COLO668 (cell line): ENCODE measurements around the gene CACNA1C.

Source experiments
- DNase-seq: peaks from one replicate; lab custom pipeline; 2025; ENCODE audit not compliant: unreplicated experiment; lab: John Stamatoyannopoulos, UW

The CACNA1C gene

DNA sequence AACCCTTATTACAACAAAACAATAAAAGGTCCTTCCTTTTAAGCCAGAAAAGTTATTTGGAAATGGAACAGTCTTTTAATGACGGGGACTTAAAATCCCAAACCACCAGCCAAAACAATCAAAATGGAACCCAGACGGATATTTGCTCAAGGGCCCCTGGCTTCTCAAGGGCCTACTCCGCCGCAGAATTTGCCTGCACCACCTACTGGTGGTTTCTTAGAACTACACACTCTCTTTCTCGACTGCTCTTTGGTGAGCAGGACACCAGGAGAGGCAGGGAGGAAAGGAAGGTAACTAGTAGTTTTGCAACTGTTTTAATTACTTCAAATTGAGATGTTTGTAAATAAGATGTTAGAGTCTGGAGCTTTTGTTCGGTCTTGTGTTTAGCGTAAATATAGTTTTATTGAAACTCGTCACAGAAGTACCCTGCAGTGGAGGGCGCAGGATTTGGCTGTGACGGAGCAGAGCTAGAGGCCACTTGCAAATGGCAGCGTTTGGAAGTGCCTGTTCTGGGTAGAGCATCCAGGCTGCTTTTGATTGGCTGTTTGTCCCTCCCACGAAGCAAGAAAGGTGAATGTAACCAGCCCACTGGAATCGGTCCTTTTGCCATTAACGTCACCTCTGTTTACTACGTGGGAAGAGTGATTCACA lies 238.5 kb downstream of the CACNA1C start:
- DNase-seq, result peak; percentile 22

GRCh38 chr12:2291947-2292346 lies 239.2 kb downstream of the CACNA1C start:
- DNase-seq, result no peak

GRCh38 chr12:2292560-2292959 lies 239.8 kb downstream of the CACNA1C start:
- no peak for DNase-seq

DNA sequence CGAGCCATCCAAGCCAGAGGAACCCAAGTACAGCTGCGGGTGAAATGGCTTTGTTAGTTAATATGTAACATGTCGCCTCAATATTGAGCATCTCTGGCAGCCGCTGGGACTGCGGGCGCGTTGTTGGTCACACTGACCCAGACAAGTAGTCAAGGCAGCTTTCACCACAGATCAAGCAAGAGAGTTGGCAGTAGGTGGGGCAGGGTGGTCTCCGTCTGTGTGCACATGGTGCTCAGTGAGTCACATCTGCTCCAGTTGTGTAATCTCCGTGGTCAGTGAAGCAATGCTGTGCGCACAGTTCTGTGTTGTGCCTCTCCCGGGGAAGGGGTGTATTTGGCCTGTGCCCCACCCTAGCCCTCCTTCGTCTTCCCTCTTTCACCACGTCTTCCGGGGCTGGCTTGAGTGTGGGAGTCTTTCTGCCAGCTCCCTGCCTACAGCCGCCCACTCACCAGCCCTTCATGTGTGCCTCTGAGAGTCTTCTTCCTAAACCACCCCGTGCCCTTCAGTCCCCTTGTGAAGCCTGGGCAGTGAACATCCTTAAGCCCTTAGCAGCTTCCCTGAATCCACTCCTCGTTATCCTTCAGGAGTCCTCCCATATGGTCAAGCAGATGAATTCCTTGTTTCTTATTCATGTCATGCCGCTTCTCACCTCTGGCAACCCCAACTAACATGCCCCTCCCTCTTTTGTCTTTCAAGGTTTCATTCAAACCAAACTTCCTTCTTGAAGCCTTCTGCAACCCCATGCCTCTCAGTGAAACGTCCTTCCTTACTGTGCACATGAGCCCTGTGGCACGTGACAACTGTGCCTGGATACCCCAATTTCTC lies 242.1 kb downstream of the CACNA1C start:
- no peak for DNase-seq

DNA sequence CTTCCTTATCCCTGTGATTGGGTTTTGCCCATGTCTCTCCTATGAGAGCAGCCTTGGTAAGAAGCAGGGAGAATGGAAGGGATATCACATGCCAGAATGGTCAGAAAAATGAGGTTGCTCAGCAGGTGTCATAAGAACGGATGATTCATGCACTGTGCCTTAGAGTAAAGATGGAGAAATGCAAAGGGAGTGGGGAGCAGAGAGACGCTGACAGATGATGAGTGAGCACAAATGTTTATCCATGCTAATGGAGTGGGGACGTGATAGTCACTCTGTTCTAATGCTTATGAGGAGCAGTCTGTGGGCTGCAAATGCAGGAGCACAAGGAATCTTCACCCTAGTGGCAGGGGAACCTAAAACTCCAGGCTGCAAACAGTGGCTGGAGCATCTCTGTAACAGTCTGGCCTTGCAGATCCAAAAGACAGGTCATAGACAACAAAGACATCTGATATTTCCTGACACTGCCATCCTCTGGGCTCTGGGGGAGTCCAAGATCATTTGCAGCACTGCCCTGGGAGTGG lies 243.2 kb downstream of the CACNA1C start:
- DNase-seq, result no peak

GRCh38 chr12:2297004-2297403 lies 244.2 kb downstream of the CACNA1C start:
- DNase-seq, result no peak

GRCh38 chr12:2297658-2298057 lies 244.9 kb downstream of the CACNA1C start:
- DNase-seq, result no peak

DNA sequence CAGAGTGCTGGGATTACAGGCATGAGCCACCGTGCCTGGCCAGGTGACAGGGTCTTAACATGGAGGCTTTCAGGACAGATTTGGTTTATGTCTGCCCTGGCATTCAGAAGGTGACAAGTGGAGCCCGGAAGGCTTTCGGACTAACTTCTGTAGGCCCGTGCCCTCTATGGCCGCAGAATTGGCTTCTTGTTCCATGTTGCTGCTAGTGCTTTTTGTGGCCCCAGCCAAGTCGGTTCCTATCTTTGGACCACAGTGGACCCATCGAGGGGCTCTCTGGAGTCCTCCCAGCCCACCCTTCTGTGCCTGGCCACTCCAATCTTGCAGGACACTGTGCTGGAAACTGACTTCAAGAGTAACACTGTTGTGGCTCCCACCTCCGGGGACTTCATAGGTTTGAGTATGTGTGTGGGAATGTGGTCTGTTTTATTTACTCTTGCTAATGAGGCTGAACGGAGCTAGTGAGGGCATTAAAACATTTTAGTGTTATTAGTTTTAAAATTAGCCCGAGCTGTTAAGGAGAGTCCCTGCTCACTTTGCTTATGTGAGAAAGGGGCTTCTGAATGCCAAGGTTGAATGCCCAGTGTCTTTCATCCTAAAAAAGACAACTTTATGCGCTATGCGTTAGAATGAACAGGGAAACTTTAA lies 245.9 kb downstream of the CACNA1C start:
- DNase-seq, result no peak

GRCh38 chr12:2299206-2299605 lies 246.4 kb downstream of the CACNA1C start:
- DNase-seq, result peak; percentile 42

- no peak for DNase-seq
Observed at GRCh38 chr12:2300168-2300567, 247.4 kb downstream of the CACNA1C start.

DNA sequence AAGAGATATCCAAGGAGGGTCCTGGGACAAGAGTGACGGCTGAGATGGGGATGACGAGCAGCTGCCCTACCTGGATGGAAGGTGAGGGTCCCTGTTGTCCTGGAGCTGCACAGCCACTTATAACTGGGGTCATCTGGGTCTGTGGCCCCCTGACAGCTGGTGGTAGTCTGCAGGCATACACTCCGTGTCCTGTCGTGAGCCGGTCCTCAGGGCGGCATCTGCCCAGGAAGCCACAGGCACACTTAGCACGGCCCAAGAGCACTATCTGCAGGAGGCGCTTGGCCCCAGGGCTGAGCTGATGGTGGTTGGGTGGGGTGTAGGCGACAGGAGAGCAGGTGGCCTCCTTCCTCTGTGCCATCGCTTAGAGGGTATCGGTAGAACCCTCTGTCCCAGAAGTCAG lies 248.1 kb downstream of the CACNA1C start:
- no peak for DNase-seq

GRCh38 chr12:2301531-2302461 lies 249.0 kb downstream of the CACNA1C start:
- no peak for DNase-seq

- no peak for DNase-seq
Observed at GRCh38 chr12:2302711-2303580, 250.2 kb downstream of the CACNA1C start.

- no peak for DNase-seq
Observed at GRCh38 chr12:2304223-2304622, 251.4 kb downstream of the CACNA1C start.

DNA sequence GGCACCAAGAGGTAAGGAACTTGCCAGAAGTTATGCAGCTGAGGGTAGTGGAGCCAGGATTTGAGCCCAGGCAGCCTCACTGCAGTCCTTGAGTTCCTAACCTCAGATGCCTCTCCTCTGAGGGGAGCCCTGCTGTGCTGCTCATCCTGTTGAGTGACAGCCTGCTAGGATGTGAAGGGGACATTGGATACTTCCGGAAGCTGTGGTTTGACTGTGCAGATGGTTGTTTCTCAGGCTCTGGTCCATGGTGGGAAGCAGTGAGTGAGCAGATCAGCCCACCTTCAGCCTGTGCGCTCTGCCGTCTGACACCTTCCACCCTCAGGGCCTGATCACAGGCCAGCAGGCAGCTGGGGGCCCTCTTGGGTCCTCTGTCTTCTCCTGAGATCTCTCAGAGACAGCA lies 253.2 kb downstream of the CACNA1C start:
- peak; percentile 14 for DNase-seq

GRCh38 chr12:2306735-2307134 lies 253.9 kb downstream of the CACNA1C start:
- no peak for DNase-seq

DNA sequence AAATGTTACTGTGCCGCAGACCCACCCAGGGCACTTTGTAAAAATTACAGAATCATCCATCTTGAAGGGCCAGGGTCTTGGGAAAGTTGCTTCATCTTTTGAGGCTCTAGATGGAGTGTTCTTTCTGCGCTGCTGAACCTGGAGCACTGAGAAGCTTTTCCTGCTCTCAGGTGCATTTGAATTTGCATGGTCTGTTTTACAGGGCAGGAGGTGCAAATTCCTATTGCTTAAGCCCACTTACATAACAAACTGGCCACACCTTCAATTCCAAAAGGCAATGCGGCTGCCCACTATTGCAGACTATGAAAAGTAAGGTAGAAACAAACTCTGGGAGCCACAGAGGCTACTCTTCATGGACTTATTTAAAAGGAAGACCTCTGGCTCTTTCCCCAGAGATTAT lies 254.8 kb downstream of the CACNA1C start:
- DNase-seq, result no peak

- DNase-seq, result no peak
Observed at GRCh38 chr12:2309647-2310046, 256.9 kb downstream of the CACNA1C start.

DNA sequence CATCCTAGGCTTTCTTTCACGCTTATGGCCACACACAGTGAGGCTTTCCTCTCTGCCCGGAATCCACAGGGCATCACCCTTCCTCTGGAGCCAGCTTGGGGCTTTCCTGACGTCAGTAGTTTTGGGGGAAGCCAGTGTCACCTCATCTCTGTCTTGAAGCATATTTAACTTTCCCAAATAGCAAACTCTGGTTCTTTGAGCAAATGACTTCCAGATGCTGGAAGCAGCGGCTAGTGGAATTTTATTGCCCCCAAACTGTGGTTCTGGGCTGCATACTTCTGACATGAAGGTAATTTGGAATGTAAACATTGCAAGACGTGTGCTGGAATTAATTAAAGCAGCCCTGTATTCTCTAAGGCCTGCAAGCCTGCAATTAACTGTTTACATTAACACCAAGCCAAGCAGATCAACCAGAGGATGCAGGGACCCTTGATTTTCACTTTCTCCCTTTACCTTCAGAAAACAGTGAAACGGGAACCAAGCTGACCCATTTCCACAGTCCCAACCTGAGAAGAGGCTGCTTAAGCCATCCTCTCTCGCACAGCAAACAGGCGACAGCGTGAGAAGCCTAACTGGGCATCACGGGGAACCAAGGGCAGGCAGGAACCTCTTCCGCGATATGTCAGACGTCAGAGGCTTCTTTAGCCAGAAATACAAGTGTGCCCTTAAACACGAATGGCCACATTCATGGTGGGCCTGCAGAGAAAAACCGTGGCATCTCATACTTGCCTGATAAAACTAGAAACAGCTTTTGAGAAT lies 258.4 kb downstream of the CACNA1C start:
- DNase-seq, result no peak
